Immature natural killer cell (primary cell): ENCODE data around the gene SPANXN2. TPM values are rescaled to one million over a fixed set of nuclear protein-coding genes. Genes with fewer than 3 reads are reported as not detected.

Experiments
- polyA plus RNA-seq, 3 donors: library from polyadenylated mRNA; unstranded; fragments of 300-500 nt; fragmentation: Illumina TruSeq; gene quantifications; one replicate each; pipeline ENCODE4 v1.2.3, GENCODE V29; 2021

Gene SPANXN2
- polyA plus RNA-seq, 3 donors from 2014 or later = not detected

Other genes starting within 250 kb of the SPANXN2 start
- gene SPANXN3, start 203.3 kb downstream of the SPANXN2 start, polyA plus RNA-seq = not detected
- not detected for gene SLITRK4, start 84.7 kb downstream of the SPANXN2 start, polyA plus RNA-seq
- gene UBE2NL, start 163.3 kb upstream of the SPANXN2 start, polyA plus RNA-seq = not detected